ENCODE measurements around the gene SMAD7. TPM values are rescaled to one million over a fixed set of nuclear protein-coding genes. Genes with fewer than 3 reads are reported as not detected.

The SMAD7 gene
- total RNA-seq, 1 donor from 2014 or later: 76.5 TPM

GRCh38 chr18:48898521-48898920 lies 52.2 kb downstream of the SMAD7 start:
- DNase-seq (ENCODE audit: low spot score in 2 of 2): no peak
- intact Hi-C loops (cut with DNase I): no loop called here

GRCh38 chr18:48897531-48897930 lies 53.2 kb downstream of the SMAD7 start:
- peak overlapping the region; percentile 72 to 74 for H3K27ac ChIP-seq
- no peak overlapping the region for H3K4me3 ChIP-seq
- H3K36me3 ChIP-seq: no peaks in the 10 kb centered on the region
- intact Hi-C loops (cut with DNase I): no loop called here
- H3K27me3 ChIP-seq: no peaks in the 10 kb centered on the region
- H3K9me3 ChIP-seq: no peaks in the 10 kb centered on the region
- peaks cover 10 to 20% of the 10 kb centered on the region in 2 donors for H3K4me1 ChIP-seq
- peak in 1 of 2 donors; percentile 70 for DNase-seq (ENCODE audit: low spot score in 2 of 2)
- TF ChIP-seq CTCF (IDR thresholded peaks at IDR 0.05): peak in 1 of 3 experiments; percentile 16

More at GRCh38 chr18:48898521-48898920, 52.2 kb downstream of the SMAD7 start:
- no peak overlapping the region for H3K27ac ChIP-seq
- no peaks in the 10 kb centered on the region for H3K9me3 ChIP-seq
- no peaks in the 10 kb centered on the region for H3K36me3 ChIP-seq
- peaks cover 13 to 26% of the 10 kb centered on the region in 2 donors for H3K4me1 ChIP-seq
- no peak overlapping the region for H3K4me3 ChIP-seq
- H3K27me3 ChIP-seq: no peaks in the 10 kb centered on the region
- TF ChIP-seq CTCF (IDR thresholded peaks at IDR 0.05): no peak

- intact Hi-C loops (cut with DNase I): no loop called here
- Histone ChIP-seq H3K4me3 (no peak overlapping the region), H3K9me3 (no peaks in the 10 kb centered on the region), H3K36me3 (no peaks in the 10 kb centered on the region), H3K4me1 (peaks cover 6 to 18% of the 10 kb centered on the region in 2 donors), H3K27me3 (no peaks in the 10 kb centered on the region), H3K27ac (peak overlapping the region; percentile 72 to 74)
- TF ChIP-seq CTCF (IDR thresholded peaks at IDR 0.05): no peak
- DNase-seq (ENCODE audit: low spot score in 2 of 2): peak; percentile 59 to 82
These were observed 53.8 kb downstream of the SMAD7 start for GRCh38 chr18:48896875-48897511.

- Histone ChIP-seq H3K4me3 (no peak overlapping the region), H3K4me1 (peaks cover 2 to 14% of the 10 kb centered on the region in 2 donors), H3K27me3 (no peaks in the 10 kb centered on the region), H3K27ac (peak overlapping the region; percentile 72 to 74), H3K9me3 (no peaks in the 10 kb centered on the region), H3K36me3 (no peaks in the 10 kb centered on the region)
- no peak for TF ChIP-seq CTCF (IDR thresholded peaks at IDR 0.05)
- intact Hi-C loops (cut with DNase I): no loop called here
- DNase-seq (ENCODE audit: low spot score in 2 of 2): no peak
These were observed 54.4 kb downstream of the SMAD7 start for GRCh38 chr18:48896326-48896874.

- Histone ChIP-seq H3K9me3 (no peaks in the 10 kb centered on the region), H3K36me3 (no peaks in the 10 kb centered on the region), H3K4me3 (no peak overlapping the region), H3K27ac (peak overlapping the region in 1 of 2 donors; percentile 39), H3K27me3 (no peaks in the 10 kb centered on the region), H3K4me1 (peaks cover under 1 to 13% of the 10 kb centered on the region in 2 donors)
- DNase-seq (ENCODE audit: low spot score in 2 of 2): peak in 1 of 2 donors; percentile 71
- no peak for TF ChIP-seq CTCF (IDR thresholded peaks at IDR 0.05)
- intact Hi-C loops (cut with DNase I): no loop called here
These were observed 55.9 kb downstream of the SMAD7 start for GRCh38 chr18:48894799-48895346.

Data from ascending aorta (tissue), 2 donors.